B cell (primary cell): ENCODE results near the gene TRPC3.

Experiments used
- CTCF ChIP-seq: fragments of 200-600 bp; IDR thresholded peaks from one replicate; pipeline ENCODE4 v1.8.0; 2022; ENCODE audit warnings: antibody characterized with exemption, mild to moderate bottlenecking
- EZH2 ChIP-seq: IDR thresholded peaks from 2 replicates; pipeline ENCODE4 v1.6.1; 2012; ENCODE audit warnings: borderline replicate concordance, low read depth, mild to moderate bottlenecking, moderate library complexity, low read length; ENCODE audit not compliant: insufficient read depth, poor library complexity, severe bottlenecking

- TF ChIP-seq CTCF: no peak
- no peak for TF ChIP-seq EZH2
These were observed 75.8 kb downstream of the TRPC3 start for GRCh38 chr4:121876070-121876469.
